ENCODE data around the gene GRID1.
"Not testable (repeated sequence)": the region's sequence is repeated elsewhere in the genome, so short reads cannot be mapped to it uniquely, and the experiment has no call there.

GRID1 gene

GRCh38 chr10:86123304-86123703, 243.3 kb downstream of the GRID1 start:
- no peak for DNase-seq

GRCh38 chr10:86122646-86123045, 243.9 kb downstream of the GRID1 start:
- no peak for DNase-seq

DNA sequence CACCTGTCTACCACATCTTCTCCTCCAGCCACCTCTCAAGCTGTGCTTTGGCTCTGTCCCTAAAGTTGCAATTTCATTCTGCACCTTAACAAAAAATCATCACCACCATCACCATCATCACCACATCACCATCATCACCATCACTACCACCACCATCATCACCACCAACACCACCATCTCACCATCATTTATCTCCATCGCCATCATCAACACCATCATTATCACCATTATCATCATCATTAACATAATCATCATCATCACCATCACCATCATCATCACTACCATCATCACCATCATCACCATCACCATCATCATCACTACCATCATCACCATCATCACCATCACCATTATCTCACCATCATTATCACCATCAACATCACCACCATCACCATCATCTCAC, 245.4 kb downstream of the GRID1 start:
- no peak for DNase-seq

DNA sequence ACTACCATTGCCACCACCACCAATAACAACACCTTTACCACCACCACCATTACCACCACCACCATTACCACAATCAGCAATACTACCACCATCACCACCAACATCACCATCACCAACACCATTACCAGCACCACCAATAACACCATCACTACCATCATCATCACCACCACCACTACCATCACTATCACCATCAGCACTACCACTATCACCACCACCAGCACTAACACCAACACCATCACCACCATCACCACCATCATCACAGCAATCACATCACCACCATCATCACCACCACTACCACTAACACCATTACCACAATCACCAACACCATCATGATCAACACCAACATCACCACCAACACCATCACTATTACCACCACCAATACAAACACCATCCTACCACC, 249.5 kb downstream of the GRID1 start:
- DNase-seq = no peak

DNA sequence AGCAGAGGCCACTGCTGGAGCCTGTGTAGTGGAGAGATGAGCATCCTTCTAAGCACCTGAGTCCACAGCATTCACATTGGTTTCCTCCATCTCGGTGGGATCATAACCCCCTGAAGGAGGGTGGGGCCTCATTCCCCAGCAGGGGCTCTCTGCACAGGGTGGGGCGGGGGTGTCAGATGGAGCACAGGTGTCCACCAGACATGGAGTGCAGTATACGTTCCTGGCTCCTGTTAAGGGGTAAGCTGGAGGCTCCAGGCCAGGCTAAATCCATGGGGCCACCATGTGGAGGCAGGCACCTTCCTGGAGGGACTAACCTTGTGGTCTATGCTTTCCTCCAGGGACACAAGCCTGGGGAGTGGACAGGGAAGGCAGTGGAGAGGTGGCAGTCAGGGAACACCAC, 252.6 kb downstream of the GRID1 start:
- DNase-seq = no peak

DNA sequence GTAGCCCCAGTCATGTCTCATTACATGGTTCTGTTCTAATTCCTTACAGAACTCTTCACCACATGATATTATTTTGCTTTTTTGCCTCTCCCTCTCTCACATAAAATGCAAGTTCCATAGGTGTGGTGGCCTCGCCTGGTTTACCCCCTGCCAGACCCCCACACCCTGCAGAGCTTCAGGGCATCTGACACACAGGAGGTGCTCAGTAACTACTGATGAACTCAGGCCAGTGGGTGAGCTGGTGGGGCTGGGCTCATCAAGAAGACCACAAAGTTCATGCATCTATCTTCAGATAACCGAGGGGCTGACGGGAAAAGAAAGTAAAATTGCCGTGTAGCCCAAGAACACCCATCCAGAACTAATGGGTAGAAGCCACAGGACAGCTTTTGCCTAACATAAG, 253.1 kb downstream of the GRID1 start:
- no peak for DNase-seq

DNA sequence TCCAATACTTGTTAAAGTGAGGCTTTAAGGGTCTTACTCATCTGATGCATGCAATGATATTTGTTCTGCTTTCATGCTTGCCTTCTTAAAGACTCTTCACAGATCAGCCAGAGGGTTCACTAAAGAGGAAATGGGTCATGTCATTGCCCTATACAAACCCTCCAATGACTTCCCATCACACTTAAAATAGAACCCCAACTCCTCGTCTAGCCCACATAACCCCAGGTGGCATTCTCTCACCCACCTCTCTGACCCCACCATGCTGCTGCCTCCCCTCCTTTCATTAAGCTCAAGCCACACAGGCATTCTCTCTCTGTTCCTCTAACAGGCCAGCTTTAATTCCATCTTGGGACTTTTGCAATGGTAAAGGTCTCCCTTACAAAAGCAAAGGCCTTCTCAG, 253.6 kb downstream of the GRID1 start:
- no peak for DNase-seq

GRCh38 chr10:86111902-86112545, 254.6 kb downstream of the GRID1 start:
- DNase-seq = no peak

DNA sequence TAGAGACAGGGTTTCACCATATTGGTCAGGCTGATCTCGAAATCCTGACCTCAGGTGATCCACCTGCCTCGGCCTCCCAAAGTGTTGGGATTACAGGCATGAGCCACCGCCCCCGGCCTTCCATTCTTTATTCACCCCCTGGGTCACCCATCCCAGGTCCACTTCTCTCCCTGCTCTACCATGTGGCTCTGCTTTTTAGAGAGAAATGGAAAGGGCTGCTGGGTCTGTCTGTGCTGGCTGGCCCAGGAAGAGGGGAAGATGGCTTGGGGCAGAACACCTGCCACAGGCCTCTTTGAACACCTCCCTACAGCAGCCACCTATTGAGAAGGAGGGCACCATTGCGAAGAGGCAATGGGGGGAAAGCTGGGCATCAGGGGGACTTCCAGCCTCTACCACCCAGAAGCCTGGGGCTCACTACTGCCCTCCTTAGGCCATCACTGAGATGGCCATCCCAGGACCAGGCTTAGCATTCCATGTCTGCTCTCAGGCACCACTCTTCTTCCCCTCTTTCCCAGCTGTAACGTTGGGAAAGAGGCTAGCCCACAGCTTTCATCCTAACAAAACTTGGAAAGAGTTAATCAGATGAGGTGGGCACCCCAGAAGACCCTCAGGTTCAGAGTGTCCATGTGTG, 256.3 kb downstream of the GRID1 start:
- DNase-seq = no peak

- DNase-seq = no peak
These were observed 257.2 kb downstream of the GRID1 start for GRCh38 chr10:86109421-86109820.

DNA sequence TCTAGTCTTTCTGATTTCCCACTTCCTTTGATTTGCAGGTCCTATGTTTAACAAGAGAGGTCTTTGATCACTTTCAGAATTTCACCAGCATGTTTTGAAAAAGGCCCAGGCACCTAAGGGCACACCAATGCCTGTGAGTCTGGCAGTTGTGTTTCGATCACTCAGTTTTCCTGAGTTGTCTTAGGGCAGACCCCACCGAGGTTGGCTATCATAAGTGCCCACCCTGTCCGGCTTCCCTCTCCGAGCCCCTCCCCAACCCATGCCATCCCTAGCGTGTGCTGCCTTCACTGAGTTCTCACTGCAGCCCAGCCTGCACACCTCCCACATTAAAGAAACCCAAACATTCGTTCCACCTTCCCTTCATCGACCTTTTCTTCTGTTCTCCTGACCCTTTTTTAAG, 257.9 kb downstream of the GRID1 start:
- no peak for DNase-seq

GRCh38 chr10:86107611-86108310, 258.8 kb downstream of the GRID1 start:
- DNase-seq = not testable (repeated sequence)

GRCh38 chr10:86107131-86107530, 259.5 kb downstream of the GRID1 start:
- DNase-seq = no peak

GRCh38 chr10:86106616-86107015, 260.0 kb downstream of the GRID1 start:
- no peak for DNase-seq

GRCh38 chr10:86105640-86106039, 261.0 kb downstream of the GRID1 start:
- DNase-seq = no peak

DNA sequence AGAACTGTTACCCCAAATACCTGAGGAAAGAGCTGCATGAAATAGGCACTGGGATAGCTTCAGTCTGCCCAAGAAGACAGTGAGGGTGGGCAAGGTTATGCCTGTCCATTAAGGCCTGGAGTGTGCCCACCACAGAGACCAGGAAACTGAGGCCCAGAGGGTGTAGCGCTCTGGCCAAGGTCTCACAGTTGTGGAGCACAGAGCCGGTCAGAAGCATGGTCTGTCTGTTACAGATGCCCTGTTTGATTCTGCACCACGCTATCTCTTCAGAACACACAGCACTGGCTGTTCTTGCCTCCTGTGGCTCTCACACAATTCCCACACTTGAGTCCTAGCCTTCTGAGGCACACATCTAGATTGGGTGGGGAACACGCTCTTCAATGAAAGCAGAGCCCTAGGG, 261.4 kb downstream of the GRID1 start:
- DNase-seq = no peak

DNA sequence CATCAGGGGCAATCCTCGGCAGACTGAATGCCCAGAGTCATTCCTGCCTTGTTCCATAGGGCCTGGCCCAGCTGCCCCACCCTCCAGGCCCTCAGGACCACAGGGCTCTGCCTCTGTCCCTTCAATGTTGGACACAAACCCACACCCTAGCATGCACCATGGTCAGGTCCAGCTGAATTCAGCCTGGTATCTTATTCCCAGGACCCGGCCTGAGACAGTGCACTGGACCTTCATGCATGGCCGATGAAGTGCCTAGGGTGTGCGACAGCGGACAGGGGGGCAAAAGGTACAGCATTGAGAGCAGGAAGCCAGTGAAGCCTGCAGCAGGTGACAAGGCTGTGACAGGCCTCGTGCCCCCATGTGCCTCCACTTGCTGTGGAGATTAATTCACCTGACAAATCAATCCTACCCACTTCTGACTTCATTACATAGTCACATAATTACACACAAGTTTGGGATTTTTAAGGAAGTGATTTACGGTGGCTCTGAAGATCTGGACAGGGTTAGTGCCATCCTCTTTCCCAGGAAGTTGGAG, 261.9 kb downstream of the GRID1 start:
- no peak for DNase-seq

DNA sequence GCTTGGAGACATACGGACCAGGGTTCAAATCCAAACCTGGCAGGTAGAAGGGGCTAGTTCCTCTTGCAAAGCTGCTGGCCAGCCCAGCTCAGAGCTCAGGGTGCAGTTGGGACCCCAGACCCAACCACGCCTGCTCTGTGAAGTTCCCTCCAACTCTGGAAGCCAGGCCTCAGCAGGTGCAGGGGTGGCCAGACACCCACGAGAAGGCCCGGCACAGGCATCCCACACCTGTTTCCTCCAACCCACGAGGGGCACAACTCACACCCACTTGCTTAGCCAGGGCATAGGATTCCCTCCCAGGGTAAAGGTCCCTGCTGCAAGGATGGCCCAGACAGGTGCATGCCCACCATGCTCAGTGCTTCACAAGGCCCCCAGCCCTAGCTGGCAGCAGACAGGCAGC, 262.4 kb downstream of the GRID1 start:
- no peak for DNase-seq

- no peak for DNase-seq
These were observed 263.0 kb downstream of the GRID1 start for GRCh38 chr10:86103391-86104101.

DNA sequence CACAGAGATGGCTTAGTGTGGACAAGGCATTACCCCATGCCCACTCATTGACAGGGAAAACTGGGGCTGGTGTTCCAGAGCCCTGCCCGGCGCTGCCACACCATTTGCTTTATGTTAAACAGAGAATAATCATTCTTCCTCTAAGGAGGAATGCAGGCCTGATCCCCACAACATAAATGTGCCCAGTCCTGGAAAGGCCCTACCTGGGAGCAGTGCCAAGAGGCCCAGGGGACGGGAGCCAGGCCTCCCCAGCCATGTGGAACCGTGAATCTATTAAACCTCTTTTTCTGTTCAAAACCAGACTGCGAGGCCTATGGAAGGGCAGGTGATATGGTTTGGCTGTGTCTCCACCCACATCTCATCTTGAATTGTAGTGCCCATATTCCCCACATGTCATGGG, 264.1 kb downstream of the GRID1 start:
- no peak for DNase-seq

GRCh38 chr10:86102031-86102430, 264.6 kb downstream of the GRID1 start:
- DNase-seq = no peak

GRCh38 chr10:86100581-86101061, 266.0 kb downstream of the GRID1 start:
- DNase-seq = no peak

Measured in activated T-cell treated with anti-CD3 and anti-CD28 coated beads, Interleukin-2, amount 50 U/mL, for 1 hour (primary cell).